GM12891 (cell line): ENCODE results near the gene GRB2.

Experiments
- PAX5 ChIP-seq: IDR thresholded peaks from 2 replicates; pipeline ENCODE4 v1.6.1; 2011; ENCODE audit warnings: low read length, moderate library complexity, mild to moderate bottlenecking; ENCODE audit not compliant: insufficient read depth, severe bottlenecking
- POLR2A ChIP-seq: IDR thresholded peaks from 2 replicates; pipeline ENCODE4 v1.6.1; 2011; ENCODE audit warnings: low read depth, low read length, control low read depth
- POLR2AphosphoS5 ChIP-seq: IDR thresholded peaks from 2 replicates; pipeline ENCODE4 v1.6.1; 2011; ENCODE audit warnings: low read depth, low read length, control low read depth
- POU2F2 ChIP-seq: IDR thresholded peaks from 2 replicates; pipeline ENCODE4 v1.6.1; 2011; ENCODE audit warnings: low read depth, mild to moderate bottlenecking, control low read depth, low read length, moderate library complexity
- SPI1 ChIP-seq: IDR thresholded peaks from 2 replicates; pipeline ENCODE4 v1.6.1; 2011; ENCODE audit warnings: low read depth, low read length, control low read depth
- TAF1 ChIP-seq: IDR thresholded peaks from 2 replicates; pipeline ENCODE4 v1.6.1; 2011; ENCODE audit warnings: low read depth, low read length, control low read depth

DNA sequence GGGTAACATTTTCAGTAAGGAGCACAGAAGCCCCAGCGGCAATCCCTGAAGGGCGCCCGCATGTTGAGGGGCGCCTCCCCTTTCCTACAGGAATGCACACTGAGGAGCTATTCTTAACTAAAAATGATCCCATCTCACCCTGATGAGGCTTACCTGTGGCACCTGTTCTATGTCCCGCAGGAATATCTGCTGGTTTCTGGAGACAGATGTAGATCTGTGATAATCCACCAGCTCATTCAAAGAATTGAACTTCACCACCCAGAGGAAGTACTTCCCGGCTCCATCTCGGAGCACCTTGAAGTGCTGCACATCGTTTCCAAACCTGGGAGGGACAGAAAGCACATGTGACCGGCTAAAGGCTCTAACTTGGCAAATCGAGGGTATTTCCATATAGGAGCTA is 84.0 kb downstream of the GRB2 start:
- TF ChIP-seq SPI1 (no peak), TAF1 (no peak), POLR2AphosphoS5 (no peak), POLR2A (no peak), POU2F2 (no peak), PAX5 (no peak)
